ENCODE data around the gene CASKIN2. TPM values are rescaled to one million over a fixed set of nuclear protein-coding genes. Genes with fewer than 3 reads are reported as not detected.

CASKIN2 gene
- total and polyA plus RNA-seq, 3 donors from 2014 or later, result 15.6 to 22.6 (median 16.9) TPM

DNA sequence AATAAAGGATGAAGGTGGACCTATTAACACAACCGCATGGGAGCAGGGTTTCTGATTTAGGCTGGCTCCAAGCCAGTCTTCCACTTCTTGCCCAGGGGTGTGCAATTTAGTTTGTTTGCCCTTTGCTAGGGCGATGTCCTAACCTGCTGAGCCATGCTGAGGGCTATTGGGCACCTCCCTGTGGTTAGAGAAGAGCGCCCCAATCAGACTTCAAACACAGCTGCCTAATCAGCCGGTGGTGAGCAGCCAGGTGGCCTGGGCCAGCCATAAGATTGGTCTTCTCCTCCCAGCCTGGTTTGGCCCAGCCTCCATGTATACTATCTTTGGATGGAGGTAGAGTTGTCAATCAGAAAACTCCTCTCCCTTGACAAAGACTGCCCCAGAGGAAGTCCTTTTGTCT lies 43.2 kb downstream of the CASKIN2 start:
- peaks cover 35% of the 10 kb centered on the region for H3K4me1 ChIP-seq
- intact Hi-C loops (cut with DNase I; ENCODE audit: low total_unique reads), result no loop called here
- H3K36me3 ChIP-seq (ENCODE audit: low read depth, missing control alignments), result no peaks in the 10 kb centered on the region
- H3K4me3 ChIP-seq, result no peak overlapping the region
- no peak for TF ChIP-seq POLR2A (IDR thresholded peaks at IDR 0.05)
- TF ChIP-seq, protein P1, sequence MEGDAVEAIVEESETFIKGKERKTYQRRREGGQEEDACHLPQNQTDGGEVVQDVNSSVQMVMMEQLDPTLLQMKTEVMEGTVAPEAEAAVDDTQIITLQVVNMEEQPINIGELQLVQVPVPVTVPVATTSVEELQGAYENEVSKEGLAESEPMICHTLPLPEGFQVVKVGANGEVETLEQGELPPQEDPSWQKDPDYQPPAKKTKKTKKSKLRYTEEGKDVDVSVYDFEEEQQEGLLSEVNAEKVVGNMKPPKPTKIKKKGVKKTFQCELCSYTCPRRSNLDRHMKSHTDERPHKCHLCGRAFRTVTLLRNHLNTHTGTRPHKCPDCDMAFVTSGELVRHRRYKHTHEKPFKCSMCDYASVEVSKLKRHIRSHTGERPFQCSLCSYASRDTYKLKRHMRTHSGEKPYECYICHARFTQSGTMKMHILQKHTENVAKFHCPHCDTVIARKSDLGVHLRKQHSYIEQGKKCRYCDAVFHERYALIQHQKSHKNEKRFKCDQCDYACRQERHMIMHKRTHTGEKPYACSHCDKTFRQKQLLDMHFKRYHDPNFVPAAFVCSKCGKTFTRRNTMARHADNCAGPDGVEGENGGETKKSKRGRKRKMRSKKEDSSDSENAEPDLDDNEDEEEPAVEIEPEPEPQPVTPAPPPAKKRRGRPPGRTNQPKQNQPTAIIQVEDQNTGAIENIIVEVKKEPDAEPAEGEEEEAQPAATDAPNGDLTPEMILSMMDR (IDR thresholded peaks at IDR 0.05), result no peak
- no peak overlapping the region for H3K27ac ChIP-seq
- no peak for DNase-seq
- H3K9me3 ChIP-seq, result no peaks in the 10 kb centered on the region
- no peaks in the 10 kb centered on the region for H3K27me3 ChIP-seq
- WGBS, 2 donors, result 69 to 86% methylated on average over 4 of the region's 4 CpGs

DNA sequence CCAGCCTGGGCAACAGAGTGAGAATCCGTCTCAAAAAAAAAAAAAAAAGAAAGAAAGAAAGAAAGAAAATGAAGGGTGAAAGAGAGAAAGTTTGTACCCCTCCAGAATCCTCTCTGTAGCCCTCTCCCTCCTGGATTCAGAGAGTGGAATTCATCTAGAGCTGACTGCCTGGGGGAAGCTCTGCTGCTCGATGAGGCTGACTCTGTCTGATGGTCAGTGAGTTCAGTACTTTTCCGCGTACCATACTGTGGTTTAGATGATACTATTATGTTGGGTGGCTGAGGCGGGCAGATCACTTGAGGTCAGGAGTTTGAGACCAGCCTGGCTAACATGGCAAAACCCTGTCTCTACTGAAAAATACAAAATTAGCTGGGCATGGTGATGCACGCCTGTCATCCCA lies 44.1 kb downstream of the CASKIN2 start:
- Histone ChIP-seq H3K4me3 (no peak overlapping the region), H3K36me3 (ENCODE audit: low read depth, missing control alignments) (no peaks in the 10 kb centered on the region), H3K9me3 (no peaks in the 10 kb centered on the region), H3K27me3 (no peaks in the 10 kb centered on the region), H3K4me1 (peaks cover 26% of the 10 kb centered on the region), H3K27ac (no peak overlapping the region)
- no peak for DNase-seq
- TF ChIP-seq, protein P1 (IDR thresholded peaks at IDR 0.05), result no peak
- TF ChIP-seq POLR2A (IDR thresholded peaks at IDR 0.05), result no peak
- intact Hi-C loops (cut with DNase I; ENCODE audit: low total_unique reads), result no loop called here
- 87 to 92% methylated on average over 6 of the region's 6 CpGs for WGBS, 2 donors

DNA sequence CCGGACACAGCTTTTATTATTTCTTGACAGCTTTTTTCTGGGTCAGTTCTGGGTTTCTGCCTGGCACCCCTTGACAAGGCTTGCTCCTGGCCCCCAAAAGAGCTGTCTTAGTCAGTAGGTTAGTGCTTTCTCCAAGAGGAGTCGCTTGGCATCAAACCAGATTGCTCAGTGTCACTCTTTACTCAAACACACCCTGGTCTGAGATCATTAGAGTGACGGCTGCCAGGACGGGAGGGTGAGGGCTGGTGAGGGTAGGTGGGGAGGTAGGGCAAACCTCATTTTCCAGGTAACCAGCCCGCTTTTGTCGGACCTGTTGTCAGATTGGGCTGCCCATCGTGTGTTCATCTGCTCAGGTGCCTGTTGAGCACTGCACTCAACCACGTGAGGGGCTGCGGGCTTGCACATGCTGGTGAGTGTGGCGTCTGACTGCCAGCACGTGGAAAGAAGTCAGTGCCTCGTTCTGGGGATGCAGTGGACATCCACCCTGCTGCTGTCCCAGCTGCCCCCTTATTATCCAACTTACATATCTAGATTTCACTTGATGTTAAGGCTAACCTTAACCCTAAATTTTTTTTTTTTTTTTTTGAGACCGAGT lies 46.5 kb downstream of the CASKIN2 start:
- Histone ChIP-seq H3K4me1 (peaks cover 9% of the 10 kb centered on the region), H3K36me3 (ENCODE audit: low read depth, missing control alignments) (no peaks in the 10 kb centered on the region), H3K27me3 (no peaks in the 10 kb centered on the region), H3K9me3 (no peaks in the 10 kb centered on the region), H3K27ac (peak overlapping the region in 1 of 2 donors; percentile 36), H3K4me3 (no peak overlapping the region)
- 91 to 93% methylated on average over 12 to 13 of the region's 13 CpGs for WGBS, 2 donors
- TF ChIP-seq POLR2A (IDR thresholded peaks at IDR 0.05), result no peak
- TF ChIP-seq, protein P1 (IDR thresholded peaks at IDR 0.05), result no peak
- intact Hi-C loops (cut with DNase I; ENCODE audit: low total_unique reads), result no loop called here
- DNase-seq, result no peak

DNA sequence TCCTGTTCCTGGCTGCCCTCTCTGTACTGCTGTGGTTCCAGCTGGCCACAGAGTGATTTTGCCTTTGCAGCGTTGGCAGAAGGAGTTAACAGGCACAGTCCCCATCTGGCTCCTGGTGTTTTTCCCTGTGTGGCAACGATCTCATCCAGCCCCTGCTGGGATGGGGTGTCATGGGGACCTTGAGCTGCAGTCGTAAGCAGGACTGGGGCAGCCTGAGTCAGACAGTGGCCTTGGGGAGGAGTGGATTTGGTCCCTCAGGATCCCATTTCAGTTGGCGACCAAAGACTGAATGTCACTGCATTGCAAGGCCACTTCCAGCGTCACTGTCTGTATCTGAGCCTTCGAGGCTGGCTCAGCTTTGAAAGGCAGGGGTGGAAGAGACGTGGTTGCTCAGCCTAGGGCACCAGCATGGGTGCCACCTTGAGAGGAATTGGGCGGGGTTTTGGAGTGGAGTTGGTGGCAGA lies 47.0 kb downstream of the CASKIN2 start:
- intact Hi-C loops (cut with DNase I; ENCODE audit: low total_unique reads), result no loop called here
- Histone ChIP-seq H3K4me1 (peaks cover 9% of the 10 kb centered on the region), H3K27ac (peak overlapping the region in 1 of 2 donors; percentile 36), H3K27me3 (no peaks in the 10 kb centered on the region), H3K36me3 (ENCODE audit: low read depth, missing control alignments) (no peaks in the 10 kb centered on the region), H3K4me3 (no peak overlapping the region), H3K9me3 (no peaks in the 10 kb centered on the region)
- no peak for TF ChIP-seq POLR2A (IDR thresholded peaks at IDR 0.05)
- TF ChIP-seq, protein P1 (IDR thresholded peaks at IDR 0.05), result no peak
- WGBS, 2 donors, result 45 to 50% methylated on average over 8 of the region's 8 CpGs
- DNase-seq, result no peak

DNA sequence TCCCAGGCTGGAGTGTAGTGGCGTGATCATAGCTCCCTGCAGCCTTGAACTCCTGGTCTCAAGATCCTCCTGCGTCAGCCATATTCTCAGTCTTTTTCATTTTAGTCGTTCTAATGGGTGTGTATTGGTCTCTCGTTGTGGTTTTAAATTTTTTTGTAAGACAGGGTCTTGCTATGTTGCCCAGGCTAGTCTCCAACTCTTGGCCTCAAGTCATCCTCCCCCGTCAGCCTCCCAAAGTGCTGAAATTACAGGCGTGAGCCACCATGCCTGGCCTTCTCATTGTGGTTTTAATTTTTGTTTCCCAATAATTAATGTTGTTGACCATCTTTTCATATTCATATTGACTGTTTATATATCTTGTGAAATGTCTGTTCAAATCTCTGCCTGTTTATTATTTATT lies 50.3 kb downstream of the CASKIN2 start:
- DNase-seq, result no peak
- Histone ChIP-seq H3K4me3 (no peak overlapping the region), H3K27ac (no peak overlapping the region), H3K36me3 (ENCODE audit: low read depth, missing control alignments) (no peaks in the 10 kb centered on the region), H3K4me1 (peaks cover 9% of the 10 kb centered on the region), H3K27me3 (no peaks in the 10 kb centered on the region), H3K9me3 (no peaks in the 10 kb centered on the region)
- 90 to 98% methylated on average over 6 of the region's 6 CpGs for WGBS, 2 donors
- intact Hi-C loops (cut with DNase I; ENCODE audit: low total_unique reads), result no loop called here
- TF ChIP-seq, protein P1 (IDR thresholded peaks at IDR 0.05), result no peak
- TF ChIP-seq POLR2A (IDR thresholded peaks at IDR 0.05), result no peak
